Right lobe of liver (tissue), 6 donors: ENCODE data around the gene TMEM144. TPM values are rescaled to one million over a fixed set of nuclear protein-coding genes. Genes with fewer than 3 reads are reported as not detected.
"Not testable (repeated sequence)": the region's sequence is repeated elsewhere in the genome, so short reads cannot be mapped to it uniquely, and the experiment has no call there.

Source experiments
- ATAC-seq, 4 donors: fragments of 200-7000 bp; cut with Tn5 transposase; one replicate each; pipeline ENCODE4 v1.9.1; 2020; ENCODE audit warnings: mild to moderate bottlenecking in 4 of 4, moderate library complexity in 4 of 4
- DNase-seq, 3 donors: peaks; one replicate each; pipeline ENCODE4 v3.0.0-alpha.2; 2020
- H3K27ac ChIP-seq, 3 donors: fragments of 200-600 bp; one replicate each; pipeline ENCODE4 v1.8.0; 2022
- H3K27me3 ChIP-seq, 2 donors: fragments of 200-600 bp; one replicate each; pipeline ENCODE4 v1.8.0; 2022
- H3K36me3 ChIP-seq, 4 donors: fragments of 200-600 bp; sonication (generic) in 1 of 4; one replicate each; pipeline versions ENCODE4 v1.5.1 to v1.8.0; 2017 to 2022; ENCODE audit warnings: control low read depth in 1 of 4
- H3K4me1 ChIP-seq, 4 donors: fragments of 200-600 bp; sonication (generic) in 1 of 4; one replicate each; pipeline versions ENCODE4 v1.5.1 to v1.8.0; 2017 to 2022; ENCODE audit warnings: control low read depth in 1 of 4
- H3K4me3 ChIP-seq, 3 donors: fragments of 200-600 bp; one replicate each; pipeline ENCODE4 v1.8.0; 2022
- H3K9me3 ChIP-seq, 4 donors: fragments of 200-600 bp; sonication (generic) in 1 of 4; one replicate each; pipeline versions ENCODE4 v1.5.1 to v1.8.0; 2017 to 2022; ENCODE audit warnings: control low read depth in 1 of 4
- POLR2A ChIP-seq: fragments of 450-650 bp; IDR thresholded peaks from one replicate; pipeline ENCODE4 v1.6.1; 2017; ENCODE audit warnings: antibody characterized with exemption, mild to moderate bottlenecking
- whole genome bisulfite sequencing: methylation state at CpG from one replicate; pipeline ENCODE4 v1.1.6; 2018; ENCODE audit warnings: low coverage, low lambda C conversion rate; ENCODE audit not compliant: insufficient coverage; ENCODE audit errors: missing lambda C conversion rate; 5-methylcytosine and 5-hydroxymethylcytosine counted together
- intact Hi-C, 2 donors: fragments of 100-400 bp; cut with DNase I; formaldehyde crosslinking; loops; one replicate each; pipeline versions ENCODE4 v1.11.2 to v1.14.1; 2022
- total RNA-seq, 6 experiments: library from RNA; depleted of rRNA in 2 of 6; stranded (reverse); fragments of >200 nt in 2 of 6; fragmentation: NEBNext Ultra II Directional in 3 of 6; extraction: Animal tissue kit (Norgen Biotek cat#: 25700) in 3 of 6; gene quantifications; one replicate each; pipeline versions ENCODE4 v1.1.0 to v1.2.4, GENCODE V29; 2016 to 2023
- TF ChIP-seq, protein P1 (sequence below), 4 donors: fragments of 200-600 bp in 3 of 4; fragments of 450-650 bp in 1 of 4; IDR thresholded peaks; one replicate each; pipeline versions ENCODE4 v1.5.1 to v1.8.0; 2016 to 2022; ENCODE audit warnings: antibody characterized with exemption in 4 of 4, mild to moderate bottlenecking in 2 of 4
- donor health status: DM: no; HTN: yes; CAD: no.
- donor health status: DM: no; HTN: no; CAD: no.
- donor health status: DM: no; HTN: no; CAD: no.
- donor health status: DM: no; HTN: yes; CAD: no.
- donor health status: DM: no; HTN: yes; CAD: no.

Gene TMEM144
- total RNA-seq, 6 experiments from 2014 or later: 1.3 to 6.7 (median 2.1) TPM

DNA sequence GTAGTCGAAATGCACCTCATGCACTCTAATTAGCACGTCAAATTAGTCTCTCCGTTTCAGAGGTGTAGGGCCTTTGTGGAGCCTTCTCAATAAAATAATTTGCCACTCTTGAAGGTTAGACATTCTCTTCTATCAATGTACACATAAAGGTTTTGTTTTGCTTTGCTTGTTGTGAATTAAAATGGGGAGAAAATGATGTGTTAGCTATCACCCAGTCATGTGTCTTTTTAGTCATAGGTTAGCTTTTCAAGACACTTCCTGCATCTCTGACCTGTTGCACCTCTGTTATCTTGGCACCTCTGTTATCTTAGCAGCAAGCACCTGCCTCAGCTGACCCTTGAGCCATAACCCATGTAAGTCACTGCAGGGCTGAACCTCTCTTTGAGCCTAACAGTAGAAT, 936 bp downstream of the TMEM144 start:
- H3K27ac ChIP-seq: no peak overlapping the region
- peak overlapping the region in 1 of 3 donors; percentile 56 for H3K4me3 ChIP-seq
- intact Hi-C loops: no loop called here
- DNase-seq (no peak), ATAC-seq (peak in 1 of 4 donors; percentile 34)
- no peaks in the 10 kb centered on the region for H3K9me3 ChIP-seq
- H3K27me3 ChIP-seq: no peaks in the 10 kb centered on the region
- no peaks in the 10 kb centered on the region for H3K36me3 ChIP-seq
- H3K4me1 ChIP-seq: peaks cover 0 to 8% (median 0%) of the 10 kb centered on the region in 4 donors
- WGBS: 15% methylated on average over 3 of the region's 3 CpGs
- TF ChIP-seq, protein P1, sequence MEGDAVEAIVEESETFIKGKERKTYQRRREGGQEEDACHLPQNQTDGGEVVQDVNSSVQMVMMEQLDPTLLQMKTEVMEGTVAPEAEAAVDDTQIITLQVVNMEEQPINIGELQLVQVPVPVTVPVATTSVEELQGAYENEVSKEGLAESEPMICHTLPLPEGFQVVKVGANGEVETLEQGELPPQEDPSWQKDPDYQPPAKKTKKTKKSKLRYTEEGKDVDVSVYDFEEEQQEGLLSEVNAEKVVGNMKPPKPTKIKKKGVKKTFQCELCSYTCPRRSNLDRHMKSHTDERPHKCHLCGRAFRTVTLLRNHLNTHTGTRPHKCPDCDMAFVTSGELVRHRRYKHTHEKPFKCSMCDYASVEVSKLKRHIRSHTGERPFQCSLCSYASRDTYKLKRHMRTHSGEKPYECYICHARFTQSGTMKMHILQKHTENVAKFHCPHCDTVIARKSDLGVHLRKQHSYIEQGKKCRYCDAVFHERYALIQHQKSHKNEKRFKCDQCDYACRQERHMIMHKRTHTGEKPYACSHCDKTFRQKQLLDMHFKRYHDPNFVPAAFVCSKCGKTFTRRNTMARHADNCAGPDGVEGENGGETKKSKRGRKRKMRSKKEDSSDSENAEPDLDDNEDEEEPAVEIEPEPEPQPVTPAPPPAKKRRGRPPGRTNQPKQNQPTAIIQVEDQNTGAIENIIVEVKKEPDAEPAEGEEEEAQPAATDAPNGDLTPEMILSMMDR (IDR thresholded peaks at IDR 0.05): no peak
- TF ChIP-seq POLR2A: no peak

DNA sequence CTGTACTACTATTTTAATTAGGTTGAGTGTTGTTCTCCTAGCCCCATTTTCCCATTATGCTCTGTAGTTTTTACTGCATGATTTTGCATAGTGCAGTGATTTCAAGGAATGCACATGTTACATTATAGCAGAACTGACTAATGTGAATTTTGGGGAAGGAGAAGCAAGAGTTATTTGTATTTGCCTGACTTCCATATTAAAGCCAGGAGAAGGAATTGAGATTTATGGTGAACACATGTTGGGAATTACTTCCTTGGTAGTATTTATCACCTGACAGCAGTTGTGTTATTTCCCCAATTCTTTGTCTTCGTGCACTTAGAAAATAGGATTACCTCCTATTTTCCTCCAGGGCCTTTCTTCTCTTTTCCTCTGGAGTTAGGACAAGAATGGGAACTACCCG, 3.2 kb downstream of the TMEM144 start:
- H3K27ac ChIP-seq: no peak overlapping the region
- WGBS: 60% methylated on average over 2 of the region's 2 CpGs
- TF ChIP-seq, protein P1 (IDR thresholded peaks at IDR 0.05): no peak
- no peak for TF ChIP-seq POLR2A
- H3K9me3 ChIP-seq: no peaks in the 10 kb centered on the region
- H3K4me1 ChIP-seq: peaks cover 0 to 8% (median 0%) of the 10 kb centered on the region in 4 donors
- H3K36me3 ChIP-seq: no peaks in the 10 kb centered on the region
- DNase-seq: no peak
- intact Hi-C loops: no loop called here
- H3K4me3 ChIP-seq: no peak overlapping the region
- no peaks in the 10 kb centered on the region for H3K27me3 ChIP-seq
- no peak for ATAC-seq

DNA sequence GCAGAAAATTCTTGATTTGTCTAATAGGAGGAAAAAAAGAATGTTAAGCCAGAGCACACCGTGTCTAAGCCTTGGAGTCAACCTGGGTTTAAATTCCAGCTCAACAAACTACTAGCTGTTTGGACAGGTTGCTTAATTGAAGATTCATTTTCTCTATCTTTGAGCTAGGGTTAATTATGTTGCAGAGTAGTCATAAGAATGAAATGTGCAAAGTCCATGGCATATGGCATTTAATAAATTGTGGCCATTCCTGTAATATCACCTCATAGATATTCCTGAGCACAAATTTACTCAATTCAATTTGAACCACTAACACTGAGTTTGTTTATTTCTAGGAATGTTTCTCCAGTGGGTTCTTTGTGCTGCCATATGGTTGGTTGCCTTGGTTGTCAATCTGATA, 4.6 kb downstream of the TMEM144 start:
- peaks cover 0 to 8% (median 0%) of the 10 kb centered on the region in 4 donors for H3K4me1 ChIP-seq
- H3K27ac ChIP-seq: no peak overlapping the region
- intact Hi-C loops: no loop called here
- no peak overlapping the region for H3K4me3 ChIP-seq
- DNase-seq: no peak
- H3K36me3 ChIP-seq: no peaks in the 10 kb centered on the region
- H3K27me3 ChIP-seq: no peaks in the 10 kb centered on the region
- WGBS: 86% methylated on average over 1 of the region's 1 CpG
- no peak for ATAC-seq
- no peaks in the 10 kb centered on the region for H3K9me3 ChIP-seq
- TF ChIP-seq, protein P1 (IDR thresholded peaks at IDR 0.05): no peak
- no peak for TF ChIP-seq POLR2A

DNA sequence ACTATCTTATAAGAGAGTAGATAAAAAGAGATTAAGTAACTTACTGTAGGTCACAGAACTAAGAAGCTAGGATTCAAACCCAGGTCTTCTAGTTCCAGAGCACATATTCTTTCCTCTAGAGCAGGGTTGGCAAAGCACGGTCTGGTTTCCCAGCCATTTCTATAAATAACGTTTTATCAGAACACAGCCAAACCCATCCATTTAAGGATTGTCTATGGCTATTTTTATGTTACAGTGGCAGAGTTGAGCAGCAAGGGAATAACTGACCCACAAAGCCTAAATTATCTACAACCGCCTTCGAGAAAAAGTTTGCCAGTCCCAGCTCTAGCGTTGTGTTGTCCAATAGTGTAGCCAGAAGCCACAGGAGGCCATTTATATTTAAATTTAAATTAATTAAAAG, 7.5 kb downstream of the TMEM144 start:
- no peak for TF ChIP-seq POLR2A
- TF ChIP-seq, protein P1 (IDR thresholded peaks at IDR 0.05): no peak
- ATAC-seq: no peak
- no peaks in the 10 kb centered on the region for H3K9me3 ChIP-seq
- H3K27me3 ChIP-seq: no peaks in the 10 kb centered on the region
- DNase-seq: no peak
- intact Hi-C loops: no loop called here
- no peak overlapping the region for H3K27ac ChIP-seq
- no peaks in the 10 kb centered on the region for H3K36me3 ChIP-seq
- WGBS: 83% methylated on average over 5 of the region's 5 CpGs
- no peaks in the 10 kb centered on the region for H3K4me1 ChIP-seq
- no peak overlapping the region for H3K4me3 ChIP-seq

DNA sequence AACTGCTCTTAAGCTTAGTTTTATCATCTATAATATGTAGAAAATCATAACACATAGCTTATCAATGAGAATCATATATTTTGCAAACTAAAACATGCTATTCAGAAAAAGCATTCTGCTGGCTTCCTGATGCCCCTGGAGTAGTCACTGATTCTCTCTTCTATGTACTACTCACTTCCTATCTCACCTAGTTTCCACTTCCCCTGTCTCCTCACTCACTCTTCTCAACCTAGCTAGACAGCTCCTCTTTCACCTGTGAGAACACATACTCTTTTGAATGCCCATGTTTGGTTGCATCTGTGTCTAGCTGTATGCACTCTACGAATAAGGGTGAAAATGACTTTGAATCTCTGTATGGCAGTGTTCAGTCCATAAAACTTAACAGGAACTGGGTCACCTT, 9.3 kb downstream of the TMEM144 start:
- H3K36me3 ChIP-seq: no peaks in the 10 kb centered on the region
- ATAC-seq (no peak), DNase-seq (no peak)
- WGBS: 29% methylated on average over 1 of the region's 1 CpG
- H3K27me3 ChIP-seq: no peaks in the 10 kb centered on the region
- H3K4me1 ChIP-seq: no peaks in the 10 kb centered on the region
- intact Hi-C loops: no loop called here
- no peaks in the 10 kb centered on the region for H3K9me3 ChIP-seq
- no peak overlapping the region for H3K27ac ChIP-seq
- no peak for TF ChIP-seq POLR2A
- TF ChIP-seq, protein P1 (IDR thresholded peaks at IDR 0.05): no peak
- H3K4me3 ChIP-seq: no peak overlapping the region

DNA sequence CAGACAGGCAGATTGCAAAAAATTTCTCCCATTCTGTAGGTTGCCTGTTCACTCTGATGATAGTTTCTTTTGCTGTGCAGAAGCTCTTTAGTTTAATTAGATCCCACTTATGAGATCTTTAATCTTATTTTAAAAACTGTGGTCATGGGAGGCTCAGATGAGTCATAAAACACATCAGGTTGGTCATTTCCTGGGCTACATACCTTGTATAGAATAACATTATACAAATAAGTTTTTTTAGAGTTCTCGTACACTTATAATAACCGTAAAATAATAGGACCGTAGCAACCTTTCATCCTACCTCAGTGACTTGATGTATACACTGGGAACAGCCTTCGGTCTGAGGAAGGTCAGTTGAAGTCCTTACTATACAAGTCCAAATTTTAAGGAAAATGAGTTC, 14.0 kb downstream of the TMEM144 start:
- H3K27me3 ChIP-seq, H3K9me3 ChIP-seq, H3K36me3 ChIP-seq, H3K27ac ChIP-seq, intact Hi-C loops, DNase-seq, H3K4me1 ChIP-seq, ATAC-seq, H3K4me3 ChIP-seq: not testable (repeated sequence)
- WGBS: 90% methylated on average over 4 of the region's 4 CpGs

DNA sequence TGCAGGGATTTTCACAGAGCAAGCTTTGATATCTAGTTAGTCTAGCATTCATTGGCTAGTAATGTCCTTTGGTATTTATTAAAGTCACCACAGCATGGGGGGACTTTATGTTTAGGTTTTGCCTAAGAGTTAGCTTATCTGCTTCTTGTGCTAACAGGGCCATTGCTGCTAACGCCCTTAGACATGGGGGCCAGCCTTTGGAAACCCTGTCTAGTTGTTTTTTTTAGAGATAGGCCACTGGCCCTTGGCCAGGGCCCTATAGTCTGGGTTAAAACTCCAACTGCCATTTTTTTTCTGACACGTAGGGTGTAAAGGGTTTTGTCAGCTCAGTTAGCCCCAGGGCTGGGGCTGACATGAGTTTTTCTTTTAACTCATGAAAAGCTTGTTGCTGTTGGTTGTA, 14.7 kb downstream of the TMEM144 start:
- H3K27me3 ChIP-seq, H3K4me3 ChIP-seq, ATAC-seq, H3K36me3 ChIP-seq, intact Hi-C loops, DNase-seq, H3K9me3 ChIP-seq, H3K27ac ChIP-seq, H3K4me1 ChIP-seq: not testable (repeated sequence)
- 75% methylated on average over 2 of the region's 2 CpGs for WGBS
